ENCODE measurements around the gene MTG2.
A peak's percentile ranks its signal among the peaks of the same experiment; 100 is the strongest.

The MTG2 gene

DNA sequence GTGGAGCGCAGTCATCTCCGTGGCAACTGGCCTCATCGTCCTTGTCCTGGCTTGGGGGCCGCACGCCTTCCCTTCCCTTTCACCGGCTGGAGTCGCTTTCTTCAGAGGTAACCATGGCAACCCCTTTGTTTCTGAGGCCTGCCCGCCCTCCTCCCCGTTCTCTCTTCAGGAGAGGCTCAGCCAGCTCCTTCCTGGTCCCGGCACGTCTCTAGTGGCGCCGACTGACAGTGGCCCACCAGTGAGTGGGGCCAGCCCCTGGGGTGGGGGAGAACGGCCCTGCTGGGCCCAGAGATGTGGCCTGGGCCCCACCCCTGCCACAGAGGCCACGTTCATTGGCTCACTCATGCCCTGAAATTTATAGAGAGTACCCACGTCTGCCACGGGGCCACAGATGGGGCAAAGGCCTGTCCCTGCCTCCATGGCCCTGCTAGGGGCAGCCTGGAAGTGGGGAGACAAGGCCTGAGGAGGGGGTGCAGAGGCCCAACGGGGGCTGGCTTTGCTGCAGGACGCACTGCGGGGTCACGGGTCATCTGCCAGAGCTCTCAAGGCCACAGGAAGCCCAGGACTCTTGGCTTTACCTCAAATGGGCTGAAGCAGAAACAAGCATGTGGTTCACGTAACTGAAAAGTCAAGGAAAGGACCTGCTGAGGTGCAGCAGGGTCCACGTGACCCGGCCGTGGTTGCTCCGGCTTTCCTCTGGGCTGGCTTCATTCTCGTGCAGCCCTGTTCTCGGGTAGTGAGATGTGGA is 54.1 kb downstream of the MTG2 start:
- no peak for DNase-seq

DNA sequence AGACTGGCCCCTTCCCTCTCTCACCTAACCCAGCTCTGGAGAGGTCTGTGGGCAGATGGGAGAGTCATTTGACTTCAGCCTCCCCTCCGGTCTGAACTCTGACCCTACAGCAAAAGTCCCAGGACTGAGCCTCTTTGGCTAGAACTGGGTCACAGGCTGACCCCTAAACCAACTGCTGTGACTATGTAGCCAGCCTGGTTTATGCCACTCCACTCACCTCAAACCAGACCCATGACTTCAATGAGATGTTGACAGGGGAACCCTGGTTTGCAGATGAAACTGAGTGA is 54.6 kb downstream of the MTG2 start:
- no peak for DNase-seq

DNA sequence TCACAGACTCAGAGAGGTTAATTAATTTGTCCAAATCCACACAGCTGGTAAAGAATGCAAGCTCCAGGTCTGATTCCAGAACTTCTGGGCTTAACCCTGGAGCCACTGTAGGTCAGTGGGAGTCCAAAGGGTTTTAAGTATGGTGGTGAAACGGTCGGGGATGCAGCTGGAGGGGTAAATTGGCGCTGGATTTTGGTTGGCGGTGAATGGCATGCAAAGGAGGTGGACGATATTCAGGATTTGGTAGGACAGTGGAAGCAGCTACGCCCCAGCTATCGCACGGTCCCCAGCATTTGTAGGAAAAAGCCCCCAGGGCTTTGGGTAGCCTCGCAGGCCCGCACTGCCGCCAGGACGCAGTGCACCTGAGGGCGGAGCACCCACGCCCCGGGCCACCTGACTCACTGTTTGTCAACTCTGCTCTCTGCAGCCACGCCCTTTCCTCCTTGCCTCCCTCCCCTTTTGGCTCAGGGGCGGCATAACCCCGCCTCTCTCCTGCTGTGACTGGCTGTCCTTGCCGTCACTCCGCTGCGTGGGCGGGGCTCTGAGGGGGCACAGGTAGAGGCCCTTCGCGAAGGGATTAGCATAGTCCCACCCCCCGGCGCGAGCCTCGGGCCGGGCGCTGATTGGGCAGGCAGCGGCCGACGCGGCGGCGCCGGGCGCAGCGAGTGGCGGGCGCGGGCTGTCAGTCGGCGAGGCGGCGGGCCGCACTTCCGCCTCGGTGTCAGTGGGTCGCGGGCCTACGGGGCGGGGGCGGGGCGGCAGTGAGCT is 55.2 kb downstream of the MTG2 start, which contains the start of gene OSBPL2:
Gene OSBPL2, plus strand, starts transcription at position 721 of the 768 bp plus-strand sequence. CDS start 17,664 bp downstream, outside the sequence.
- peak; percentile 99 to 100 for DNase-seq

DNA sequence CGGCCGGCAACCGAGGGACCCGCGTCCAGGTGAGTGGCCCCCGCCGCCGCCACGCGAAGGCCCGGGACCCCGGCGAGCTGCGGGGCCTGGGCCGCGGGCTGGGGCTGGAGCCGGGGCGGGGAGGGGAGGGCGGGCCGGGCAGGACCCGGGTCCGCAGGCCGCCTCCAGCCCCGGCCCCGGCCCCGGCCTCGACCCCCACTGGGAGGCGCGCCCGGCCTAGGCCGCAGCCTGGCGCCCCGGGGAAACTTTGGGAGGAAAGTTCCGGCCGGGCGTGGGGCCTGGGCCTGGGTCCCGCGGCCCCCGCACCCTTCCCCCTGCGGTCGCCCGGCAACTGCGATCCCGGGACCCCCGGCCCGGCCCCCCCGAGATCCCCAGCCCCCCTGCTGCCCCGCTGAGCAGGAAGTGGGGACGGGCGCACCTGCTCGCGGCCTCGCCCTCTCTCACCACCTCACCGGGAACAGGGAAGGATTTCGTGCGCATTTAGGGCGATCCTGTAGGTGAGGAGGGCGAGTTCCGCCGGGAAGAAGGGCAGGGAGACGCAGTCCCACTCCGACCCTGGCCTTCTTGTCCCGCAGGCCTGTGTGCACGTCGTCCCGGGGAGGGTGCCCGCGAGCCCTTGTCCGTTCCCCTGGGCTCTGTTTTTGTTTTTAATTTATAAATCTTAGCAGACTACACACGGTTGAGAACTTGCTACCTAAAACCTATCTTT is 55.9 kb downstream of the MTG2 start:
- DNase-seq: peak; percentile 34 to 41

DNA sequence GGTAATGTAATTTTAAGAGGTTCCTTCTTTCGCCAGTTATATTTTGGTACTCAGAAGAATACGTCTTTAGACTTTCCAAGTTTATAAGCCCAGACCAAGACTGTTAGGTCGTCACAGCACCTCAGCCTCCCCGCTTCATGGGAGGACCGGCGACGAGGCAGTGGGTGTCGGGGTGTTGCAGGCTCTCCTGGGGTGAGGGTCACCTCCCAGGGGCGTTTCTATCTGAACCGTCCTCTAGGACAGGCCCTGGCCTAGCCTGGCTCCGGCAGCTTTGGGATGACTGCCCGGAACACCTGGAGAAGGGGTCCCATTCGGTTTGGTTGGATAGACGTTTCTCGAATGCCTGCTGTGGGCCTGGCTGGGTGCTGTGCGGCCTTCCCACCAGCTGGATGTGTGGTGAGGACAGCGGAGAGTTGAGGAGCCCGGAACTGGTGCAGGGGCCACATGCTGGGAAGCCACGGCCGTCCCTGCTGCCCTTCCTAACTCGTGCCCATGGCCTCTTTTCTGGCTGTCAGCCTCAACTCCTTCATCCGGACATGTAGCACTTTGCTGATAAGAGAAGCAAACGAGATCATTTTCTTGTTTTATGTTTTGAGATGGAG is 56.6 kb downstream of the MTG2 start:
- DNase-seq: peak in 1 of 2 experiments; percentile 38

DNA sequence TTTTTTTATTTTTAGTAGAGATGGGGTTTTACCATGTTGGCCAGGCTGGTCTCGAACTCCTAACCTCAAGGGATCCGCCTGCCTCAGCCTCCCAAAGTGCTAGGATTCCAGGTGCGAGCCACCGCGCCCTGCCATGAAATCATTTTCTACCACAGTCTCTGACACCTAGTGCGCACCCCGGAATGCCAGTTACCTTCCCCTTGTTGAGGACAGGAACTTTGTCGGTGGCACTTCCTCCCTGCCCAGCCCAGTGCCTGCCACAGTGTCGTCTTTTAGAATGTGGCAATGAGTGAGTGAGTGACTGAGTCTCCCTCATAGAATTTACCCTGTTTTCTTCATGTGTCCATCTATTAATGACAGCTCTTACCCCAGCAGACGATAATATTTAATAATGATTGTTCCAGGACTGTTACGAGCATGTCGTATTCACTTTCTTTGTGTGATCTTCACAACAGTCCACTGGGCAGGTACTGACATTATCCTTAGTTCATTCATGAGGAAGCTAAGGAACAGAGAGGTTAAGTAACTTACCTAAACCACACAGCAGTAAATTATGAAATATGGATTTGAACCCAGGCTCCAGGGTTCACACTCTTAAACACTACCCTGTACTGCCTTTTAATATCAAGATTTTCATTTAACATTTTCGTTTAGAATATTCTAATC is 57.3 kb downstream of the MTG2 start:
- no peak for DNase-seq

DNA sequence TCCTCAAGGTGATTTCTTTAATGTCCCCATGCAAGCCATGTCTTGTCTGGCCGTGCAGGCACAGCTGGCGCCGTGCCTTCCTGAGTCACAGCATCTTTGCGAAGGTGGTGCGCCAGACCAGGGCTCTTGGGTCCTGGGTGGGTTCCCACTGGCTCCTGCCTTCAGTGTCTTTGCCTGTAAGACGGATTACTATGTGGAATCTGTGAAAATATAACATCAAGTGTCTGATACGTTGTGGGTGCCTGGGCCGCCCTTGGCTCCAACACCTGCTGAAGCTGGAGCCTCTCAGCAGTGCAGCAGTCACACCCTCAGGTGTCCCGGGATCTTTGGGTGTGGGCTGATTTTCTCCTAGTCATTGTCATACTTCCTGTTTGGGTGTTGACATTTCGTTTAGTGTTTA is 58.7 kb downstream of the MTG2 start:
- DNase-seq: no peak

DNA sequence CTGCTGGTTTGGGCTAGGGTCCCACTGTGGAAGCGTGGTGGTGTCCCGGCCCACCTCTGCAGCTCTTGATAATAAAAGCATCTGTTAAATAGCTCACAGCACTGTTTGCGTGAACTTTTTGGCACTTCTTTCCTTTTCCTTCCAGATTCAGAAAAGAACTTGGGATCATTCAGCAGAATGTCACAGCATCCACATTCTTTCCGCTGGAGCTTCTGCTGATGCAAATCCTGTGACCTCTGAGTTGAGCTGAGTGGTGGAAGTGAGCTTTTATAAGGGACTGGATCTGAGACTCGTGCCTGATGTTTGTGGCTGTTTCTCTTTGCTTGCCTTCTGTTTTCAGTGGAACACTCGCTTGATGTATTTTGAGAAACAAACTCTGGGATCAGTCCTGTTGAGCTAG is 59.3 kb downstream of the MTG2 start:
- DNase-seq: no peak

DNA sequence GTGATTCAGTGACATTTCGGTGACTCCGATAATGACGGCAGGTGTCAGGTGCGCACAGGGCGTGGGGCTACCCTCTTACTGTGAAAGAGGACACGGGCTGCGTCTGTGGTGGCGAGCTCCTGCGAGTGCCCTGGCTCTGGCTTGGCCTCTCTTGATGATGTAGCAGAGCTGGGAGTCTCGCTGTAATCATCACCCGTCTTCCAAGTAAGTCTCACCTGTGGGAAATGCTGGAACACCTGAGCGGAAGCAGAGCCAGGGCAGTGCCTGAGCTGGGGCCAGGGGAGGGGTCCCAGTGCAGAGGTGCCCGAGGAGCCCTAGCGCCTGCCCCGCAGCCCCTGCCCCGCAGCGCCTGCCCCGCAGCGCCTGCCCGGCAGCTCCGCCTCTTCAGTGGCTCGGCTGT is 60.3 kb downstream of the MTG2 start:
- DNase-seq: no peak

DNA sequence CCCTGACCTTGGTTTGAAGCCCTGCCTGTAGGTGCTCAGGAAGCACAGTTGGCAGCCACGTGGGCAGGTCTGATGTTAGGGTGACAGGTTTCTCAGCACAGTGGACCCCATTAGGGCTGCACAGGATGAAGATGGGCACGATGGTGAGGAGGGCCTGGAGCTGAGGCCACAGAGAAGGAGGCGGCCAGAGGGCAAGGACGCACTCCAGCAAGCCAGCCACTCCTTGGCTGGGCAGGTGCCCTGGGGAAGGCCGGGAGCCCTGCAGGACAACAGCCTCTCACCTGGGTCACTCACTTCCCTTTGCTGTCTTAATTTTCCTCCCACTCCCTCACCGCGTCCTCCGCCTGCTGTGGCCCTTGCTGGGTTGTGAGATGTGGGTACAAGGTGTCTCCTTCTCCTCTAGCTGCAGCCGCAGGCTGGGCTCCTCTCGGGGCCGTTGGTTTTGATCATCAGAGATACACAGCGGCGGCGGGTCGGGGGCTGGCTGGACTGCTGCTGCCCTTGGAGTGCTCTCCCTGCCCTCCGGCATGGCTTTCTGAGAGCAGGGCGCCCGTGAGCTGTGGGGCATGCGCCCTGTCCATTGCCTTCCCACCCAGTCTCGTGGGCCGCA is 61.2 kb downstream of the MTG2 start:
- no peak for DNase-seq

DNA sequence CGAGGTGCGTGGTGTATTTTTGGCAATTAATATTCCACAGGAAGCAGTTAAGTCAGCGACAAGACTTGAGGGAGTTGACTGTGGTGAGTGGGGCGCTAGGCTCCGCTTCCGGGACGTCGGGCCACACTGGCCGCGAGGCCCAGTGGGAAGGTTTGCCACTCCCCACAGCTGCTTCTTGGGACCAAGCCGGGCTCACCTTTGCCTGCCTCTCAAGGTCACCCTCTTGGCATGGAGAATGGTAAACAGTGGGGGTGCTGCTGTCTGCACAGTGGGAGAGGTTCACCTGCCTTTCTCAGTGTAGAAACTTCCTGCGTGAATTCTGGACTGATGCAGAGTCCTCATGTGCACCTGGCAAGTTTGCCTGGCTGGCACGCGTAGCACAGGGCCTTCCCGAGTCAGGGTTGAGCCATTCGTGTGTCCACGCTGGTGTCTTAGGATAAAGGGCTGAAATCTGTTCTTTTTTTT is 61.8 kb downstream of the MTG2 start:
- DNase-seq: peak; percentile 24 to 30

DNA sequence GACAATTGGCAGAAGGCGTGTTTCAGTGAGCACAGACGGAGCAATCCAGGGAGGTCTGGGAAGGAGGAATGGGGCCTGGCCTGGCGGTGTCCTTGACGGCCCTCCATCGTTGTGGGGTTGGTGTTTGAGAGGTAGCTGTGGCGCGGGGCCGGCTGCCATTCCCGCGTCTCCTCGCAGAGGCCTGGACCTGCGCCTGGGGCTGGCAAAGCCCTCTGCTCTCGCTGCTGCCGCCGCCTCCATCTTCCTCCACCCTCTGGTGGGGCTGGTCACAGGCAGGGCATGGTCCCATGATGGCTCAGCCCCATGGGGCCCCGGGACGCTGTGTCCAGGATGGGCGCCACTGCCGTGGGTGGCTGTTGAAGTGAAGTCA is 63.1 kb downstream of the MTG2 start:
- no peak for DNase-seq

DNA sequence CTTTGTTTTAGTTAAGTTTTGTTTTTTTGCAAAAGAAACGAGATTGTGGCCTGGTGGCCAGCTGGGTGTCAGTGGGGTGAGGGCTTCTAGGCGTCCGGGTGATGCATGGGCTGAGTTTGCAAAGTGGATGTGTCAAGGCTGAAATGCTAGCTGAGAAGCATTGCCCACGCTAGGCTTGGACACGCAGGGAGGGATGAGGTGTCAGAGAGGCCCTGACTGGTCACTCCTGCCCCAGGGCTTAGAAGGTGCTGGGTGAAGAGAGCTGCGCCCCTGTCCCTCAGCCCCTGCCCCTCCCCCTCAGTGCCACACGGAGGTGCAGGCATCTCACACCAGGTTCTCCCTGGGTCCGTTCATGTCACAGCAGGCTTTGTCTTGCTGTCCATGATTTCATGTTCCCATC is 63.6 kb downstream of the MTG2 start:
- no peak for DNase-seq

DNA sequence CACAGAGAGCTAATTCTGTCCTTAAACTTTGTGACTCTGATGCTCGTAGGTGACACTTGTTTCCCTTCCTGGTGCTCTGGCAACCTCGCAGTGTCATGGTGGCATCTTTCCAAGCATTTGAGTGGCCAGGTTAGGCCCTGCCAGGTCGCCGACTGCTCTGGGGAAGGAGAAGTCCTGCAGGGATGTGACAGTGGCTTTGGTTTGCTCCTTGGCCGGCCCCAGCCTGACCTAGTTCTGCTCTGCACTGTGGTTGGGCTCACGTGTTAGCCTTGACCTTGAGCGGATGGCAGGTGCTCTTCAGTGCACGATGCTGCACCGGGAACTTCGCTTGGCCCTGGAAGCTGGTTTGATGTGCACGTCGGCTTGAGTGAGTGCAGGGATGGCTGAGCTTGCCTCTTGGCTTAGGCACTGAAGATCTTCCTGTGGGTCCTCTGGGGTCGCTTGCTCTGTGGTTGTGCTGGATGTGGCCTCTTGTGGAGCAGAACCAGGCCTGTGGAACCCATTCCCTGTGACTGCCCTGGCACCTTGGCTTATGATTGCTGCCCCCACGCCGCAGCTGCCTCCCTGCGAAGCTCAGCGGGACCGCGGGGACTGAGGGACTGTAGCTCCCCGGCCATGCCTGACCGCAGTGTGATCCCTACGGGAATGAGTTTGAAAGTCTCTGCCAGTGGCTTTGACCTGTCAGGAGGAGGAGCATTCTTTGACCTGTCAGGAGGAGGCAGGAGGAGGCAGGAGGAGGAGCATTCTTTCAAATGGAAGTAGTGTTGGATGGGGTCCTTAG is 64.2 kb downstream of the MTG2 start:
- peak; percentile 48 to 80 for DNase-seq

DNA sequence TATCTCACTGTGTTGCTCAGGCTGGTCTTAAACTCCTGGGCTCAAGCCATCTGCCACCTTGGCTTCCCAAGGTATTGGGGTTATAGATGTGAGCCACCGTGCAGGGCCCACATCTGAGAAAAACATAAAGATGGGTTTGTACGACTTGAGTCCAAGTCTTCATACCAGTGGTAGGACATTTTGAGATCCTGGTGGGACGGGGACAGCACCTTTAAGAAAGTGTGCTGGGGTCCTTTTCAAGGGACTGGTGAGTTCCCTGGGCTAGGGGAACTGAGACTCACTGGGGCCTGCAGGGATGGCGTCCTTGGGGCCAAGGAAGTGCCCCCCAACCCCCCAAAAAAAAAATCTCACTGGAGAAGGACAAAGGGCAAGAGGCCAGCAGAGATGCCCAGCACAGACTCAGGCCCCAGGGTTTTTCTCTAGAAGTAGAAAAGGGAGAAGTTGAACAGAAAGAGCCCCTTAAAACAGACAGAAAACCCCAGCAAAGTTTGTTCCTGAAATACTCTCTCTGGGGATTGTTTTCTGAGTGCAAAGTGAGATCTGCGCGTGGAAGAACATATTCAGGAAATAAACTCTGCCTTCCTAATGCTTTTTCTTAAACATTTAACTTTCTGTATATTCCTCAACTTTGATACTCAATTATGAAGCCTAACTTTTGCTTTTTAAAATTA is 66.2 kb downstream of the MTG2 start:
- DNase-seq: no peak

DNA sequence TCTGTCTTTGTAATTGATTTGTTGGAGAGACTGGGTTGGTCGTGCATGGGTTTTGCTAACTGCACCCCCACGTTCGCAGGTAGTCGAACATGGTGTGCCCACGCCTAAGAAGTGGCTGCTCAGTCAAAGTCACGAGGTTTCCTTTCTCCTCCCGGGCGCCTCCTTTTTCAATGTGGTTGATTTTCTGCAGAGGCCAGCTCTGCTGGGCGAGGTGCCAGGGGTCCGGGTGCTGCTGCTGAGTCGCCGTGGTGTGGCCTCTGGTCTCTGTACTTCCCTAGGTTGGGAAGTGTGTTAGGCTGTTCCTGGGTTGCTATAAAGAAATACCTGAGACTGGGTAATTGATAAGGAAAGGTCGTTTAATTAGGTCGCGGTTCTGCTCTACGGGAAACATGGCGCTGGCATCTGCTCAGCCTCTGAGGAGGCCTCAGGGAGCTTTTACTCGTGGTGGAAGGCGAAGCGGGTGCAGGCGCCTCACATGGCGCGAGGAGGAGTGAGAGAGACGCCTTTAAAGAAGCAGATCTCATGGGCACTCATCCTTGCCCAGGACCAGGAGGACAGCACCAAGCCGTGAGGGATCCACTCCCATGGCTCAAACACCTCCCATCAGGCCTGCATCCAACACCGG is 69.6 kb downstream of the MTG2 start:
- no peak for DNase-seq

Data from SHP77 (cell line).